ENCODE data around the gene MRC1.

DNA sequence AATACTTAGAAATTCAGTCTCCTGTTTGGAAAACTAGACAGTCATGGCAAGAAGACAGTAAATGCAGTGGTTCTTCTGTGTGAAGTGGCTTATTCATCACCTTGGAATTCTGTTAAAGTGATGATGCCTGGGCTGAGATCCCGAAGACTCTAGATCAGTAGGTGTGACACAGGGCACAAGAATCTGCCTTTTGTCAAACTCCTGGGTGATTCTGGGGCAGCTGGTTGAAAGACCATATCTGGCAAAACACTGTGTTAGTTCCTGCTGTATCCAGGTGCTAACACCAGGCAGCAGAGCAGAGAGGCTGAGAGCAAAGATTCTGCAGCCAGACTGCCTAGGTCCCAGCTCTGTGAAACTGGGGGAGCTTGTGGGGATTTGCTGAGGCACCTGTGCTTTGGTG, 26.5 kb downstream of the MRC1 start:
- TF ChIP-seq, protein P1, sequence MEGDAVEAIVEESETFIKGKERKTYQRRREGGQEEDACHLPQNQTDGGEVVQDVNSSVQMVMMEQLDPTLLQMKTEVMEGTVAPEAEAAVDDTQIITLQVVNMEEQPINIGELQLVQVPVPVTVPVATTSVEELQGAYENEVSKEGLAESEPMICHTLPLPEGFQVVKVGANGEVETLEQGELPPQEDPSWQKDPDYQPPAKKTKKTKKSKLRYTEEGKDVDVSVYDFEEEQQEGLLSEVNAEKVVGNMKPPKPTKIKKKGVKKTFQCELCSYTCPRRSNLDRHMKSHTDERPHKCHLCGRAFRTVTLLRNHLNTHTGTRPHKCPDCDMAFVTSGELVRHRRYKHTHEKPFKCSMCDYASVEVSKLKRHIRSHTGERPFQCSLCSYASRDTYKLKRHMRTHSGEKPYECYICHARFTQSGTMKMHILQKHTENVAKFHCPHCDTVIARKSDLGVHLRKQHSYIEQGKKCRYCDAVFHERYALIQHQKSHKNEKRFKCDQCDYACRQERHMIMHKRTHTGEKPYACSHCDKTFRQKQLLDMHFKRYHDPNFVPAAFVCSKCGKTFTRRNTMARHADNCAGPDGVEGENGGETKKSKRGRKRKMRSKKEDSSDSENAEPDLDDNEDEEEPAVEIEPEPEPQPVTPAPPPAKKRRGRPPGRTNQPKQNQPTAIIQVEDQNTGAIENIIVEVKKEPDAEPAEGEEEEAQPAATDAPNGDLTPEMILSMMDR (IDR thresholded peaks at IDR 0.05; ENCODE audit: borderline replicate concordance, extremely low read depth, low read length, poor library complexity, severe bottlenecking): no peak
- TF ChIP-seq EZH2 (IDR thresholded peaks at IDR 0.05; ENCODE audit: borderline replicate concordance, low read depth, low read length, severe bottlenecking): no peak
